BLaER1 (cell line): ENCODE results near the gene ARHGAP26.

Source experiments
- H3K27ac ChIP-seq: shearing (Covaris generic); formaldehyde crosslinking; 2 replicates; pipeline ENCODE4 v1.8.1; 2022
- H3K27me3 ChIP-seq: shearing (Covaris generic); formaldehyde crosslinking; 2 replicates; pipeline ENCODE4 v1.8.1; 2022
- H3K36me3 ChIP-seq: shearing (Covaris generic); formaldehyde crosslinking; 2 replicates; pipeline ENCODE4 v1.8.1; 2022
- H3K4me1 ChIP-seq: shearing (Covaris generic); formaldehyde crosslinking; 2 replicates; pipeline ENCODE4 v1.8.1; 2022
- H3K4me2 ChIP-seq: shearing (Covaris generic); formaldehyde crosslinking; 2 replicates; pipeline ENCODE4 v1.8.1; 2022
- H3K4me3 ChIP-seq: shearing (Covaris generic); formaldehyde crosslinking; 2 replicates; pipeline ENCODE4 v1.8.1; 2022
- H3K9ac ChIP-seq: shearing (Covaris generic); formaldehyde crosslinking; 2 replicates; pipeline ENCODE4 v1.8.1; 2022
- H3K9me3 ChIP-seq: shearing (Covaris generic); formaldehyde crosslinking; 2 replicates; pipeline ENCODE4 v1.8.1; 2022
- H4K20me1 ChIP-seq: shearing (Covaris generic); formaldehyde crosslinking; 2 replicates; pipeline ENCODE4 v1.8.1; 2022
- Cebpa-rat ChIP-seq: shearing (Covaris generic); IDR thresholded peaks from 2 replicates; pipeline ENCODE4 v1.8.1; 2022

The ARHGAP26 gene

GRCh38 chr5:143129203-143129602 is 359.0 kb downstream of the ARHGAP26 start:
- no peaks in the 10 kb centered on the region for H3K9me3 ChIP-seq
- no peaks in the 10 kb centered on the region for H3K27me3 ChIP-seq
- TF ChIP-seq Cebpa-rat: no peak
- H4K20me1 ChIP-seq: no peaks in the 10 kb centered on the region
- no peak overlapping the region for H3K4me2 ChIP-seq
- H3K9ac ChIP-seq: no peak overlapping the region
- no peak overlapping the region for H3K4me3 ChIP-seq
- H3K27ac ChIP-seq: no peak overlapping the region
- peaks cover 49% of the 10 kb centered on the region for H3K4me1 ChIP-seq
- no peaks in the 10 kb centered on the region for H3K36me3 ChIP-seq

- Histone ChIP-seq H3K4me1 (peaks cover 57% of the 10 kb centered on the region), H4K20me1 (no peaks in the 10 kb centered on the region), H3K36me3 (0 out of 2 replicates have a peak, but pooled peaks cover 2% of the 10 kb centered on the region), H3K9ac (no peak overlapping the region), H3K9me3 (no peaks in the 10 kb centered on the region), H3K27me3 (no peaks in the 10 kb centered on the region), H3K27ac (no peak overlapping the region), H3K4me3 (no peak overlapping the region), H3K4me2 (peak overlapping the region; percentile 74)
- no peak for TF ChIP-seq Cebpa-rat
Measured at GRCh38 chr5:143129910-143130612, 359.9 kb downstream of the ARHGAP26 start.

- no peaks in the 10 kb centered on the region for H4K20me1 ChIP-seq
- peak overlapping the region; percentile 74 for H3K4me2 ChIP-seq
- no peak overlapping the region for H3K4me3 ChIP-seq
Measured at GRCh38 chr5:143130613-143131305, 360.6 kb downstream of the ARHGAP26 start.

GRCh38 chr5:143131972-143132371 is 361.8 kb downstream of the ARHGAP26 start:
- no peaks in the 10 kb centered on the region for H3K27me3 ChIP-seq
- H3K4me1 ChIP-seq: peaks cover 60% of the 10 kb centered on the region
- 0 out of 2 replicates have a peak, but pooled peaks cover 2% of the 10 kb centered on the region for H3K36me3 ChIP-seq
- no peak for TF ChIP-seq Cebpa-rat
- peak overlapping the region; percentile 77; the same call in 1 of the 2 replicates for H3K27ac ChIP-seq
- peak overlapping the region; percentile 74 for H3K4me2 ChIP-seq
- H3K9me3 ChIP-seq: no peaks in the 10 kb centered on the region
- H4K20me1 ChIP-seq: no peaks in the 10 kb centered on the region
- H3K9ac ChIP-seq: peak overlapping the region; percentile 35; the same call in 1 of the 2 replicates
- H3K4me3 ChIP-seq: no peak overlapping the region

More at GRCh38 chr5:143130613-143131305, 360.6 kb downstream of the ARHGAP26 start:
- Histone ChIP-seq H3K27ac (peak overlapping the region; percentile 77; the same call in 1 of the 2 replicates), H3K27me3 (no peaks in the 10 kb centered on the region), H3K4me1 (peaks cover 59% of the 10 kb centered on the region), H3K36me3 (0 out of 2 replicates have a peak, but pooled peaks cover 2% of the 10 kb centered on the region), H3K9ac (no peak overlapping the region), H3K9me3 (no peaks in the 10 kb centered on the region)
- no peak for TF ChIP-seq Cebpa-rat

GRCh38 chr5:143132739-143133138 is 362.6 kb downstream of the ARHGAP26 start:
- H3K27ac ChIP-seq: peak overlapping the region; percentile 77; the same call in 1 of the 2 replicates

GRCh38 chr5:143133721-143134120 is 363.5 kb downstream of the ARHGAP26 start:
- Histone ChIP-seq H3K9me3 (no peaks in the 10 kb centered on the region), H4K20me1 (no peaks in the 10 kb centered on the region), H3K4me2 (peak overlapping the region; percentile 74), H3K27ac (peak overlapping the region; percentile 77), H3K36me3 (peaks cover 6% of the 10 kb centered on the region; the same call in 1 of the 2 replicates), H3K27me3 (no peaks in the 10 kb centered on the region), H3K4me1 (peaks cover 60% of the 10 kb centered on the region), H3K9ac (peak overlapping the region; percentile 36), H3K4me3 (peak overlapping the region; percentile 40)
- TF ChIP-seq Cebpa-rat: no peak

More at GRCh38 chr5:143132739-143133138, 362.6 kb downstream of the ARHGAP26 start:
- Histone ChIP-seq H3K9me3 (no peaks in the 10 kb centered on the region), H3K27me3 (no peaks in the 10 kb centered on the region), H3K4me2 (peak overlapping the region; percentile 74), H3K36me3 (peaks cover 6% of the 10 kb centered on the region; the same call in 1 of the 2 replicates), H3K9ac (no peak overlapping the region; the same call in 1 of the 2 replicates), H3K4me3 (no peak overlapping the region), H4K20me1 (no peaks in the 10 kb centered on the region), H3K4me1 (peaks cover 60% of the 10 kb centered on the region)
- TF ChIP-seq Cebpa-rat: no peak

GRCh38 chr5:143134269-143134668 is 364.1 kb downstream of the ARHGAP26 start:
- peak overlapping the region; percentile 36 for H3K9ac ChIP-seq
- no peaks in the 10 kb centered on the region for H3K9me3 ChIP-seq
- peak overlapping the region; percentile 40; the same call in 1 of the 2 replicates for H3K4me3 ChIP-seq
- peak overlapping the region; percentile 77 for H3K27ac ChIP-seq
- H4K20me1 ChIP-seq: no peaks in the 10 kb centered on the region
- no peaks in the 10 kb centered on the region for H3K27me3 ChIP-seq
- H3K36me3 ChIP-seq: peaks cover 6% of the 10 kb centered on the region; the same call in 1 of the 2 replicates
- H3K4me1 ChIP-seq: peaks cover 60% of the 10 kb centered on the region
- no peak for TF ChIP-seq Cebpa-rat
- H3K4me2 ChIP-seq: peak overlapping the region; percentile 74

- Histone ChIP-seq H3K4me1 (peaks cover 60% of the 10 kb centered on the region), H4K20me1 (no peaks in the 10 kb centered on the region), H3K4me3 (no peak overlapping the region), H3K4me2 (peak overlapping the region; percentile 74), H3K27me3 (no peaks in the 10 kb centered on the region), H3K36me3 (peaks cover 6% of the 10 kb centered on the region; the same call in 1 of the 2 replicates), H3K27ac (peak overlapping the region; percentile 77; the same call in 1 of the 2 replicates), H3K9me3 (no peaks in the 10 kb centered on the region), H3K9ac (no peak overlapping the region)
- no peak for TF ChIP-seq Cebpa-rat
Measured at GRCh38 chr5:143134900-143135299, 364.7 kb downstream of the ARHGAP26 start.

GRCh38 chr5:143135832-143136551 is 365.8 kb downstream of the ARHGAP26 start:
- no peak for TF ChIP-seq Cebpa-rat
- H3K4me1 ChIP-seq: peaks cover 49% of the 10 kb centered on the region
- no peak overlapping the region for H3K9ac ChIP-seq

More at GRCh38 chr5:143135832-143136551, 365.8 kb downstream of the ARHGAP26 start:
- H3K36me3 ChIP-seq: peaks cover 6% of the 10 kb centered on the region; the same call in 1 of the 2 replicates
- no peak overlapping the region for H3K4me2 ChIP-seq
- H3K27me3 ChIP-seq: no peaks in the 10 kb centered on the region
- H3K9me3 ChIP-seq: no peaks in the 10 kb centered on the region
- no peak overlapping the region for H3K27ac ChIP-seq
- no peaks in the 10 kb centered on the region for H4K20me1 ChIP-seq
- H3K4me3 ChIP-seq: no peak overlapping the region
